G401 (cell line): ENCODE measurements around the gene CISD2. TPM values are rescaled to one million over a fixed set of nuclear protein-coding genes. Genes with fewer than 3 reads are reported as not detected.
A peak's percentile ranks its signal among the peaks of the same experiment; 100 is the strongest.
"Not testable (repeated sequence)": the region's sequence is repeated elsewhere in the genome, so short reads cannot be mapped to it uniquely, and the experiment has no call there.

ENCODE experiments used
- DNase-seq: peaks from one replicate; pipeline ENCODE4 v3.0.0-alpha.2; 2015; ENCODE audit warnings: low spot score
- in situ Hi-C: cut with HindIII; loops from 2 replicates; pipeline ENCODE4 v1.10.0; 2016; ENCODE audit warnings: low sequenced_read_pairs, mixed read lengths
- total RNA-seq: library from RNA; depleted of rRNA; stranded (reverse); fragments of >200 nt; shearing (Covaris generic); gene quantifications from 2 replicates; pipeline ENCODE4 v1.2.3, GENCODE V29; 2014; rRNA removed

The CISD2 gene, protein sequence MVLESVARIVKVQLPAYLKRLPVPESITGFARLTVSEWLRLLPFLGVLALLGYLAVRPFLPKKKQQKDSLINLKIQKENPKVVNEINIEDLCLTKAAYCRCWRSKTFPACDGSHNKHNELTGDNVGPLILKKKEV
- total RNA-seq: 72.7 and 80.0 TPM in 2 replicates

DNA sequence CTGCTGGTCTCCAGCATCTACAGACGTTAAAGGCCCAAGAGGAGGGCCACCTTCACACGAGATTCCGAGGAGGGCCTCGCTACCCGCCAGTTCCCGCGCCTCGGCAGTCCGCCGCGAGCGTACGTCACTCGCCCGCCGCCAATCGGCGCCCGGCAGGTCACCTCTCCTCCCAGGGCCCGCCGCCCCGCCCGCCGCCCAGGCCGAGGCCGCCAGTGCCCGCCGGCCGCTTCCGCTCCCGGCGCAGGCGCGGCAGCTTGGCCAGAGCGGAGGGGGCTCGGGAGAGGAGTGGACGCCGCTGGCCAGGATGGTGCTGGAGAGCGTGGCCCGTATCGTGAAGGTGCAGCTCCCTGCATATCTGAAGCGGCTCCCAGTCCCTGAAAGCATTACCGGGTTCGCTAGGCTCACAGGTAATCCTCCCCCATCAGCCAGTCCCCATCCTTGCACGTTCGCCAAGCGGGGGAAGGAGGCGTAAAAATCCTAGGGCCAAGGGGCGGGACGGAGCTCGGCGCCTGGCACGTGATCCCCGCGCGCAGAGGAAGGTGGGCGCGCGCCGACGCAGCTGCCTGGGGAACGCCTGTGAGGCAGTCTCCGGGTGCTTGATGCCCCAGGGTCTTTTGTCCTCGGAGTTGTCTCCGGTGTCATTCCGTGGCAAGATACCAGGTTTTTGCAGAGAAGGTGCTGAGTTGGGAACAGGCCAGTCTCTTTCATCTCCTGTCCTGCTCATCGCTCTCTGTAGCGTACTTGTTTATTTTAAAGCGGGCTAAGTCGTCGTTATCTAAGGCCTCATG is at the start of gene CISD2:
CISD2 (plus strand) TSS at position 212 of the 788 bp plus-strand sequence; CDS start at position 305, 93 bp downstream.
- DNase-seq: peak; percentile 94
- in situ Hi-C loops: no loop called here

DNA sequence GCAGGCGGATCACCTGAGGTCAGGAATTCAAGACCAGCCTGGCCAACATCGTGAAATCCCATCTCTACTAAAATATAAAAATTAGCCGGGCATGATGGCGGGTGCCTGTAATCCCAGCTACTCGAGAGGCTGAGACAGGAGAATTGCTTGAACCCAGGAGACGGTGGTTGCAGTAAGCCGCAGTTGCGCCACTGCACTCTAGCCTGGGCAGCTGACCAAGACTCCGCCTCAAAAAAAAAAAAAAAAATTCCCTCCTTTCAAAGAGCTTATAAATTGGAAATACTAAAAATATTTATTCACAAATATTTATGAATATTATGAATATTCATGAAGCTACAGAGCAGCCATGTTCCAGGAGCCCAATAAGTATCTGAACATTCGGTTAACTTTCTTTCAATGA is 49.7 kb upstream of the CISD2 start:
- in situ Hi-C loops, DNase-seq: not testable (repeated sequence)

DNA sequence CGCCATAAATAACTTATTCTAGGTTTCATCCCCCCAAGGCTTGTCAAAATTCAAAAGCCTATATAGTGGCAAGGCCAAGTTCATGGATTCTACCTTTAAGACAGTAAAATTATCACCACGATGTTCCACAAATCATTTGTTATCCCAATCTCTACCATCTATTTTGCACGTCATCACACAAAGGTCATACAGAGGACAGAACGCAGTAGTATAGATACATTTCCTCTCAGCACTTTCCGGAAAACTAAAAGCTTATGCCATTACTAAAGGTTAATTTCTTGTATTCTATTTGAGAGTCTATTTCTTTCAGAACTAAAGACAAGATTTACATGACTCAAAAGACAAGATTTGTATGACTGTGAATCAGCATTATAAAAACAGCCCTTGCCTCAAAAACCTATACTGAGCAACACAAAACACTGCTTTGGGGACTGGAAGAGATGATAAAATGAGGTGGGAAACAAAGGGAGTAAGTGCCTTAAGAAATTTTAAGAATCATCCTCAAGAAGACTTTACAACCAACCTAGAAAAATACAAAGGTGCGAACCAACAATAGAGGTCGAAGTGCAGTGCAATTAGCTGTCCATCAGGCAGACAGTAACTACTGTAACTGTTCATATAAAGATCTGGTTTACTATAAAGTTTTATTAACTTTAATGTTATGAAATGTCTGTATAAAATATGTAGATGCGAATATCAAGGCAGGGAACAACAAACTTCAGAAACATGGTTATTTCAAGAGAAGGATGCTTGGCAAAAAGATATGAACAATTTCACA is 49.0 kb upstream of the CISD2 start:
- DNase-seq: no peak
- in situ Hi-C loops: no loop called here

DNA sequence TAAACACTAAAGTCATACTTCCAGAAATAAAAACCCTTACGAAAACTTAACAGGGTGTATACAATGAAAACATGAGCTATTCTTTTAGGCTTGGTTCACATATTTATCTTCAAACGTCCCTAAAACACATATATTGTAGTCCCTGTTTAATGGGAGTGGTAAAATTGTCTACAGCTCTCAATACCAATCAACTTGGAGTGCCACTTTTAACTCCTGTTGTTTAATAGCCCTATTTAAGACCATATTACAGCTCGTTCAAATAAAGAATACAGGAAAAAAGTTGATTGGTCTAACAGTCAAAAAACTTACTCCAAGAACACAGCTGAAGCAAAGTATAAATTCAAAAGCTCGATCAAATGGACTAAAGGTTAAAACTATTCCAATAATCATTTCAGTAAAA is 45.3 kb upstream of the CISD2 start:
- DNase-seq: no peak
- in situ Hi-C loops: no loop called here

DNA sequence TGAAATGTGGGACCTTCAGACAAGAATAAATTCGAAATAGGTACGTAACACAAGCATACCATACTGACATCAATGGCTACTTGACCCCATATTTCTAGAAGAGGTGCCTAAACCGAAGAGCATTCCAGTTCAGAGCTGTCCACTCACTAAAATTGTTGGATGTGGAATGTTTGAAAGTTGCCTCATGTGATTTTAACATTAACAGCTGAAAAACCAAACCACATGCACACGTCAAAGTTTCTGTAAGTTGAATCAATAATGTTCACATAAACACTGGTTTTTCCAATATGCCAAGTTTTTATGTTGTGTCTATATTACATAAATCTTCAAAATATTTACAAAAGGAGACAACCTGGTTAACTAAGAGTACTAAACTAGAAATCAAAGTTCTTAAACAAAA is 44.9 kb upstream of the CISD2 start:
- no peak for DNase-seq
- in situ Hi-C loops: no loop called here

DNA sequence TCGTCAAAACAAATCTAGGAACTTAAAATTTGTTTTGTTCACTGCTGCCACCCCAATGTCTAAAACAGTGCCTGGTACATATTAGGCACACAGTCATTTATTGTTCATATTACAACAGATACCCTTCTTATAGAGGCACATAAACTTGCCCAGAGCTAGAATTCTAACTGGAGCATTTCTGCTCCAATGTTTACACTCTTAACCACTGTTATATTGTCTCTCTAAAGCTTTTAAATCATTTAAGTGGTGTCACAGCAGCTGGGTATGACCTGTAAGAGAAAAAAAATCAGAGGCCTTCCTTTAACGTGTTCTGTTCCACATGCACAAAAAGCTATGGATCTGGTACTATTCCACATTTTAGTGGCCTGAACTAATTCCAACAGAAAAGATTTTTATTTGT is 44.4 kb upstream of the CISD2 start:
- DNase-seq: no peak

DNA sequence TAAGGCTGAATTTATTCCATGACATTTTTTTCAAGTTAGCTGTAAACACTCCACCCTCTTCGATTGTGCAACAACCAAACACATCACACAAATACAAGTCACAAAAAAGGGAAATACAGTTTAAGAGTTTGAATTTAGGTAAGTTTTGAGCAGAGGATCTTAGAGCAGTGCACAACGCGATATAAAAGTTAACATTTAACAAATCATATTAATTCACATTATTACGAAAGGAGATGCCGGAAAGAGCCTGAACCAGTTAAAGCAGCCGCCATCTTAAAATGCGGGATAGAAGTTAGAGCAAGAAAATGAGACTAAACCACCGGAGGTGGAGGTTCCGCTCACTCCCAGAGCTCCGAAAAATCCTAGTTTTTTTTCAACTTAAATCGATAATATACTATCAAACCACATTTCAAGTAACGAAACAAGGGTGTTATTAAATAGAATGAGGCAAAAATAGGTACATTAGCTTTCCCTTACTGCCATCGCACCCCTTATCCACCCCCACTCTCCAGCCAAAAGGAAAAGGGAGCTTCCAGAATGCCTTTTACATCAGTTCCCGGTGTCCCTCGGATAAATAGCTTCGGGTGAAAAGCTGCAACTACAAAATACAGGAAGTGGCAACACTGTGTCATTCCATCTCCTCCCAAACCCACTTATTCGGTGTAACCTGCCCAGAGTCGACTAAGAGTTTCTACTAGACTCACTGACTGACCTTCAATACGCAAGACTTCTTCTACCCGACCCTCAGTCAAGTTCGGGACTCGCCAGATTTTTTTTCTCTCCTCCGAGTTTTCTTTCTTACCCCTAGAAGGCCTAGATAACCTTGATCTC is 43.3 kb upstream of the CISD2 start:
- peak; percentile 74 for DNase-seq
- in situ Hi-C loops: no loop called here

More for the DNA sequence above, 44.4 kb upstream of the CISD2 start:
- in situ Hi-C loops: no loop called here

DNA sequence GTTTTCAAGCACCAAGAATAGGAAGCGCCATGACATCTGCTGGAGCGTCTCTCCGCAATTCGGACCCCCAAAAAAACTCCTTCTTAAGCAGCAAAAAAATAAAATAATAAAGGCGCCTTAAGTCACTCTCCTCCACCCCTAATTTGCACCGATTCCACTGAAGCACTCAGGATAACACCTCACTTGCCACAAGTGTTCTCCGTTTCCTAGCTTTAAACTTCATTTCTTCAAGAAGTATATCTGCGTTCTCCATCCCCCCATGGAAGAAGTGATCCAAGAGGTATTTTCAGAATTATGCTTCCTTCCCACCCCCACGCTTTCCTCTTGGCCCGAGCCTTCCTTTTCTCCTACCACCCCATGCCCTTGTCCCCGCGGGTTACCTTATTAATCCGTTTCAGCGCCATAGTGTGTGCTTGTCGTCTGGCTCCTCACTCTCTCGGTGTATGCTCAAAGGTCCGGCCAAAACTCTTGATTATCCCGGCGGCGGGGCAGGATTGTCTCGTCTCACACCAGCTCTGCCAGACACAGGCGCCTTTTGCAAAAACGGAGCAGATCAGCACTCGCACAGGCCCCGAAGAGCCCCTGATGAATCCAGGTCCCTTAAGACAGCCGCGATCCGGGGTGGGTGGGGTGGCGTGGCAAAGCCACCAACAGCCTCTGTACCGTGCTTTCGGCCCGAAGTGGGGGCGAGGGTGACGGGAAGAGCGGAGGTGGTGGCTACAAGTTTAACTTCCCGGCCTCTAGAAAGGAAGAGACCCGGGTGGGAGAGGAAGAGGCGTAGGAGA is 42.5 kb upstream of the CISD2 start:
- in situ Hi-C loops: no loop called here
- DNase-seq: no peak

DNA sequence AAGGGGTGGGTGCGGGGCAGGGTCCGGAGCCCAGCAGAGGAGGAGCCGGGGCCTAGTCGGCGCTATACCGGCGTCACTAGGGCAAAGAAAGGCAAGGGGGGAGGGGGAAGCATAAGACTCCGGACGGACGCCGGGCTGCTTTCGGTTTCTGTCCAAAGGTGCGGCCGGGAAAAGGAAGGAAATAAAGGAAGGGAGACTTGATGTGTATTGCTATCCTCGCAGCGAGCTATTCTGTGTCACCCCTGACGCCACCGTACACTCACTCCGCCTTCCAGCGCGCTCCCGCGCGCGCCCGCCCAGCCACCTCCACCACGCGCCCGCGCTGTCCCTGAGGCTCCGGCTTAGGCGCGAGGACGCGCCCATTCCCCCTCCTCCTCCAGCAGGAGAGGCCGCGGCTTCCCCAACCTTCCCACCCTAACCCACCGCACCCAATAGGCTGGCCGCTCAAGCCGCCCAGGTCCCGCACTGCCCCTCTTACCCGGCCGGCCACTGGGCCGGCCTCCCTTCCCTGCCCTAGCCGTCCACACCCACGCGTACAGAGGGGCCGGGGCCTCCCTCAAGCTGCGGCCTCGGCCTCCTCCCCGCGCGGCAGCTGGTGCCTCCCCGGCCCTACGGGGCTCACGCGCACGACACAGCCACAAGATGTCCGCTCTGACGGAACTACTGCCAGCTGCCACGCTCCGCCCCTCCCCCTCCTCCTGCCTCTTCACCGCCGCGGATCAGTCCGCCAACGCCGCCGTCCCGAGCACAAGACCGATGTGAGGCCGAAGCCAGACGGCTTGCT is 41.7 kb upstream of the CISD2 start, which contains the start of gene UBE2D3:
UBE2D3 (minus strand) TSS at position 662 of the 784 bp plus-strand sequence. CDS start 1,043 bp downstream, outside the sequence.
- DNase-seq: peak; percentile 80
- in situ Hi-C loops: no loop called here

DNA sequence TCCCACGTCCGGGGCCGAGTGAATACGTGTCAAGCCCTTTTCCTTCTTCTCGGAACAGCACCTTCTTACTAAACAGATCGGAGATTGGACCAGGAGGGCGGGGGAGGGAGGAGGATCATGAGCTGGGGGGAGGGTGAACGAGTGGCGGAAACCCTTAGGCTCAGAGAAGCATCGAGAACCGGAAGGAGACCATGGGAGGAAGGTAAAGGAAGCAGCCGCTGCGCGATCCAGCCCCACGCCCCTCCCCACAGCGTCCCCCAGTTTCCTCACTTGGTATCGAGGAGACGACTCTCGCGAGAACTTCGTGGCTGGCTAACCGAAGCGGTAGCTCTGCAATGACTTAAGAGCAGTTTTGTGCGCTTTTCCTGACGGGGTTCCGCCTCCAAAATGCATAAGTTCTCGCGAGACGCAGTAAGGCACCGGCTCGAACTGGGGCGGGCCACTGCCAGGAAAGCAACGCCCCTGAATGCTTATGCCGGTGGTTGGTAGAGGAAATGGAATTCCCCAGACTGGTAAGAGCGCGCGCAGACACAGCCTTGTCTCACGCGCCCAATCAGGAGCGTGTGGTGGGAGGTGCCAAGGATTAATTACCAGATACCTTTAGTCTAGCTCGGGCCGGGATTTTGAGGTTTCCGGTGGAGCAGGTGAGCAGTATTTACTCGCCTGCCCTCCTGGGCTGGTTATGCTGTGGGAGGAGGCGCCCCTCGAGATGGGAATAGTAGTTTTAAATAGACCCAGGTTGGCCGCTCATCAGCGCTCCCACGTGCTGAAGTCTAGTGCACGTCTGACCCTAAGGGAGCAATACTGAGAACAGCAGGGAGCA is 40.9 kb upstream of the CISD2 start:
- in situ Hi-C loops: no loop called here

DNA sequence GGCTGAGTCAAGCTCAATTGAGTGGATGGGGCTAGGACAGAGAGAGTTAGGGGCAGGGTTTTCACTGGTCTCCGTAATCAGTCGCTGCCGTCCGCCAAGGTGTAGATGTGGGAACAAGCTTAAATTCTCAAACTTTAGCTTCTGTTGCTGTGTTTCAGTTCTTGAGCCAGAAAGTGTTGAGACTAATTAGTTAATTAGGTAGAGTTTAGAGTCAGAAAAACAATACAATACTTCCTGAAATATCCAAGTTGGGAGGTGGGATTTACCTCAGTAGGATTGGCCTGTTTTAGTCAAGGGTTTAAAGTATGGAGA is 40.3 kb upstream of the CISD2 start:
- DNase-seq: no peak
- in situ Hi-C loops: no loop called here

More for the DNA sequence above, 40.9 kb upstream of the CISD2 start:
- DNase-seq: peak; percentile 100

DNA sequence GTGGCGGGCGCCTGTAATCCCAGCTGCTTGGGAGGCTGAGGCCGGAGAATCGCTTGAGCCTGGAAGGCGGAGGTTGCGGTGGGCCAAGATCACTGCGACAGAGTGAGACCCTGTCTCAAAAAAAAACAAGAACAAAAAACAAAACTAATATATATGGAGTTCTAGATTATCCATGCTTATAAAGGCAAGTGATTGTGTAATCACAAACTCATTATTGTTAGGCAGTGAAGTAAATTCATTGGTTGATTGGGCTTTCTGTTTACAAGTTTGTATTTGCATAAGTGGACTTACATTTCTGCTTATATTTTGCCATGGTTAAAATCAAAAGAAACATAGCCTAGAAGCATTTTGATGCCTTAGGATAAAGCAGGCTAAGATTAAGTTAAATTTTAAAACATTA is 39.0 kb upstream of the CISD2 start:
- in situ Hi-C loops: no loop called here
- DNase-seq: no peak

DNA sequence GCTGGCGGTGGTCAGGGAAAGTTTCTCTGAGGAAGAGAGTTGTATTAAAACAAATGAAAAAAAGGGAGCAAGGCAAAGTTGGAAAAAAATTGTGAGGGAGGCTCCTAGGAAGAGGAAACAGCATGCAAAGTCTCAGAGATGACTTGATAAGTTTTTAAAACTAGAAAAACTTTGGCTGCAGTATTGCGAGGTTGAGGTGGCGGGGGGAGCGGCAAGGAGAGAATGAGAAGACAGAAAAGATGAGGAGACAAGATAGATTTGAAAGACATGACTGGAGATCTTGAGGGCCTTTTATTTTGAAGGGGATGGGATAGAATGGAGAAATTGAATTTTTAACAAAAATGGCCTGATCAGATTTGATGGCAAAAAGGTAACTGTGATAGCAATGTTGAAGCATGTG is 36.7 kb upstream of the CISD2 start:
- in situ Hi-C loops: no loop called here

DNA sequence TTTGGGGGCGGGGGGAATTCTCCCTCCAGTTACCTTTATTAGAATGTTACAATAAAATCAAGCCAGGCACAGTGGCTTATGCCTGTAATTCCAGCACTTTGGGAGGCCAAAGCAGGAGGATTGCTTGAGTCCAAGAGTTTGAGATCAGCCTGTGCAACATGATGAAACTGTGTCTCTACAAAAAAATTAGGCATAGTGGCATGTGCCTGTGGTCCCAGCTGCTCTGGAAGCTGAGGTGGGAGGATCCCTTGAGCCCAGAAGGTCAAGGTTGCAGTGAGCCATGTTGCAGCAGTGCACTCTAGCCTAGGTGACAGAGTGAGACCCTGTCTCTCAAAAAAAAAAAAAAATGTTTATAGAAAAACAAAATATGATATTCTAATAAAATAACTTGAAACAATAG is 36.1 kb upstream of the CISD2 start:
- DNase-seq: no peak
- in situ Hi-C loops: no loop called here

More for the DNA sequence above, 36.7 kb upstream of the CISD2 start:
- no peak for DNase-seq

DNA sequence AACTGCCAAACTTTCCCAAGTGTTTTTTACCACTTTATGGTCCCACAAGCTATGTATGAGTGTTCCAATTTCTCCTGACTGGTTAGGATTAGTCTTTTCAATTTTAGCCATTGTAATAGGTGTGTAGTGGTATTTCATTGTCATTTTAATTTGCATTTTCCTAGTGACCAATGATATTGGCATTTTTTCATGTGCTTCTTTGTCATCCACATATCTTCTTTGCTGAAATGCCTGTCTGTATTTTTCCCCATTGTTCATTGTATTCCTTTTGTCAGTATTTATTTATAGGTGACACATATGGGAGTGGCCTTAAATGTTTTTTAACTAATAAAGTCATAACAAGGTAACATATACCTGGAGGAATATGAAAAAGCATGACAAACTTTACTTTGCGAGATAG is 32.2 kb upstream of the CISD2 start:
- in situ Hi-C loops: no loop called here
- DNase-seq: no peak

DNA sequence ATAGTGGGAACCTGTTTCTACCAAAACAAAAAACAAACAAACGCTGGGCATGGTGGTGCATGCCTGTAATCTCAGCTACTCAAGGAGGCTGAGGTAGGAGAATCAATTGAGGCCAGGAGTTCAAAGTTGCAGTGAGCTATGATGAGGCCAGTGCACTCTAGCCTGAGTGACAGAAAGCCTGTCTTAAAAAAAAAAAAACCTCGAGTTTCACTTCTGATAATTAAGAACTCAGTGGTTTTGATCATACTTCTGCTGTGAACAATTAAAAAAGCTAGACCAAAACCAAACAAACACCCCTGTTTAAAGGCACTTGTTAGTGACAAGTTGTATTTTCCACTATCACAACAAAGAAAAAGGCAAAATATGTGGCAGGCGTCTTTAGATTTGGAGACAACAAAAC is 26.4 kb upstream of the CISD2 start:
- in situ Hi-C loops: no loop called here
- DNase-seq: no peak

DNA sequence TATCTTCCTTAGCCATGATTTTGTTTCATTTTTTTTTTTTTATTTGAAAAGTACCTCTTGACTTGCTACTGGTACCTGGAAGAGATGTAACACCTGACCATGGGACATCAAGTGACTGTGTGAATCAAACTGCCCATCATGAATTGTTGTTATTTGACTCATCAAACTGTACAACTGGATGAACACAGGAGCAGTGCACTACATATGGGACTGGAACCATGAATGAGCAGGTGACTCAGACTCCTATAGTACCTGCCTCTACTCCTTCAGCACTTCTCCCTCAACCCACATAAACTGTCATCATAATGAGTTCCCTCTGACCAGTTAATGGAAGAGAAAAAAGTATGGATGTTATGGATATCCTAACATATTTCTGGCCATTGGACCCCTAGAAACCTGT is 25.5 kb upstream of the CISD2 start:
- DNase-seq: no peak
- in situ Hi-C loops: no loop called here
